Endothelial cell of umbilical vein (primary cell): ENCODE data around the gene ZNF385D.

Experiments used
- EZH2 ChIP-seq: IDR thresholded peaks from 2 replicates; pipeline ENCODE4 v1.6.1; 2012; ENCODE audit warnings: borderline replicate concordance, low read depth, mild to moderate bottlenecking, moderate library complexity, low read length, inconsistent platforms; ENCODE audit not compliant: severe bottlenecking
- GATA2 ChIP-seq: IDR thresholded peaks from 2 replicates; pipeline ENCODE4 v1.7.0; 2011; ENCODE audit warnings: low read depth, mild to moderate bottlenecking, moderate library complexity, mixed read lengths, low read length; ENCODE audit not compliant: insufficient read length, insufficient read depth
- POLR2A ChIP-seq: IDR thresholded peaks from 2 replicates; pipeline ENCODE4 v1.6.1; 2012; ENCODE audit warnings: low read depth, mild to moderate bottlenecking, control low read depth, low read length
- POLR2AphosphoS5 ChIP-seq: IDR thresholded peaks from 2 replicates; pipeline ENCODE4 v1.6.1; 2012; ENCODE audit warnings: low read depth, mild to moderate bottlenecking, control low read depth, low read length, moderate library complexity; ENCODE audit not compliant: insufficient read depth
- TF ChIP-seq, protein P1 (sequence below), 2 donors: IDR thresholded peaks; 1 replicate in 1 of 2; 2 replicates in 1 of 2; pipeline ENCODE4 v1.5.1; 2011; ENCODE audit warnings: low read length in 2 of 2, mild to moderate bottlenecking in 2 of 2, moderate library complexity in 2 of 2, control low read depth in 1 of 2, inconsistent platforms in 1 of 2, low read depth in 1 of 2; ENCODE audit not compliant: insufficient read depth in 1 of 2; ENCODE audit errors: extremely low read depth in 1 of 2

DNA sequence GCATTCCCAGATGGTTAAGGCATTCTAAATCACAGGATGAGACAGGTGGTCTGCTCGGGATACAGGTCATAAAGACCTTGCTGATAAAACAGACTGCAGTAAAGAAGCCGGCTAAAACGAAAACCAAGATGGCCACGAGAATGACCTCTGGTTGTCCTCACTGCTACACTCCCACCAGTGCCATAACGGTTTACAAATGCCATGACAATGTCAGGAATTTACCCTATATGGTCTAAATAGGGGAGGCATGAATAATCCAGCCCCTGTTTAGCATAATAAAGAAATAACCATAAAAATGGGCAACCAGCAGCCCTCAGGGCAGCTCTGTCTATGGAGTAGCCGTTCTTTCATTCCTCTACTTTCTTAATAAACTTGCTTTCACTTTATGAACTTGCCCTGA, 151.1 kb downstream of the ZNF385D start:
- TF ChIP-seq, protein P1, sequence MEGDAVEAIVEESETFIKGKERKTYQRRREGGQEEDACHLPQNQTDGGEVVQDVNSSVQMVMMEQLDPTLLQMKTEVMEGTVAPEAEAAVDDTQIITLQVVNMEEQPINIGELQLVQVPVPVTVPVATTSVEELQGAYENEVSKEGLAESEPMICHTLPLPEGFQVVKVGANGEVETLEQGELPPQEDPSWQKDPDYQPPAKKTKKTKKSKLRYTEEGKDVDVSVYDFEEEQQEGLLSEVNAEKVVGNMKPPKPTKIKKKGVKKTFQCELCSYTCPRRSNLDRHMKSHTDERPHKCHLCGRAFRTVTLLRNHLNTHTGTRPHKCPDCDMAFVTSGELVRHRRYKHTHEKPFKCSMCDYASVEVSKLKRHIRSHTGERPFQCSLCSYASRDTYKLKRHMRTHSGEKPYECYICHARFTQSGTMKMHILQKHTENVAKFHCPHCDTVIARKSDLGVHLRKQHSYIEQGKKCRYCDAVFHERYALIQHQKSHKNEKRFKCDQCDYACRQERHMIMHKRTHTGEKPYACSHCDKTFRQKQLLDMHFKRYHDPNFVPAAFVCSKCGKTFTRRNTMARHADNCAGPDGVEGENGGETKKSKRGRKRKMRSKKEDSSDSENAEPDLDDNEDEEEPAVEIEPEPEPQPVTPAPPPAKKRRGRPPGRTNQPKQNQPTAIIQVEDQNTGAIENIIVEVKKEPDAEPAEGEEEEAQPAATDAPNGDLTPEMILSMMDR (IDR thresholded peaks at IDR 0.05; ENCODE audit: extremely low read depth in 1 of 2, insufficient read depth in 1 of 2, low read depth in 1 of 2, low read length in 2 of 2) = no peak
- no peak for TF ChIP-seq EZH2
- no peak for TF ChIP-seq GATA2
- TF ChIP-seq POLR2AphosphoS5 = no peak
- no peak for TF ChIP-seq POLR2A
